NOMO-1 treated with DMSO at 0.1 percent for 48 hours (cell line): ENCODE measurements around the gene AP2B1.
"Not testable (repeated sequence)": the region's sequence is repeated elsewhere in the genome, so short reads cannot be mapped to it uniquely, and the experiment has no call there.

Experiments
- DNase-seq: peaks from one replicate; lab custom pipeline; 2025; ENCODE audit not compliant: unreplicated experiment; lab: John Stamatoyannopoulos, UW

The AP2B1 gene

GRCh38 chr17:35745246-35745645 lies 158.1 kb downstream of the AP2B1 start:
- DNase-seq = no peak

- DNase-seq = no peak
These were observed 158.7 kb downstream of the AP2B1 start for GRCh38 chr17:35745749-35746320.

- peak; percentile 67 for DNase-seq
These were observed 160.5 kb downstream of the AP2B1 start for GRCh38 chr17:35747540-35748017.

- no peak for DNase-seq
These were observed 161.3 kb downstream of the AP2B1 start for GRCh38 chr17:35748341-35748841.

GRCh38 chr17:35748979-35749378 lies 161.9 kb downstream of the AP2B1 start:
- DNase-seq = no peak

GRCh38 chr17:35749560-35750412 lies 162.7 kb downstream of the AP2B1 start:
- DNase-seq = no peak

- no peak for DNase-seq
These were observed 163.6 kb downstream of the AP2B1 start for GRCh38 chr17:35750526-35751395.

GRCh38 chr17:35751541-35751940 lies 164.4 kb downstream of the AP2B1 start:
- DNase-seq = not testable (repeated sequence)

- no peak for DNase-seq
These were observed 165.3 kb downstream of the AP2B1 start for GRCh38 chr17:35752471-35752870.

GRCh38 chr17:35752945-35753764 lies 166.0 kb downstream of the AP2B1 start, which contains the start of gene GAS2L2:
Gene GAS2L2 (minus strand): TSS chr17:35753239. CDS start chr17:35752850, 389 bp downstream.
- DNase-seq = no peak

GRCh38 chr17:35757243-35757642 lies 170.1 kb downstream of the AP2B1 start:
- DNase-seq = no peak

- DNase-seq = no peak
These were observed 173.5 kb downstream of the AP2B1 start, which contains the start of gene C17orf50 for GRCh38 chr17:35760587-35760986. Gene C17orf50 (plus strand): TSS chr17:35760887. CDS start chr17:35760942, 55 bp downstream.

GRCh38 chr17:35761601-35762000 lies 174.5 kb downstream of the AP2B1 start:
- no peak for DNase-seq

GRCh38 chr17:35763767-35764122 lies 176.6 kb downstream of the AP2B1 start:
- no peak for DNase-seq

- DNase-seq = peak; percentile 84
These were observed 177.2 kb downstream of the AP2B1 start for GRCh38 chr17:35764123-35764991.

- no peak for DNase-seq
These were observed 178.1 kb downstream of the AP2B1 start for GRCh38 chr17:35765086-35765710.

- no peak for DNase-seq
These were observed 178.8 kb downstream of the AP2B1 start for GRCh38 chr17:35765756-35766488.

GRCh38 chr17:35766489-35766877 lies 179.4 kb downstream of the AP2B1 start:
- DNase-seq = no peak
